Adipocyte (in vitro differentiated cells): ENCODE data around the gene DAZ2.
"Not testable (repeated sequence)": the region's sequence is repeated elsewhere in the genome, so short reads cannot be mapped to it uniquely, and the experiment has no call there.

ENCODE experiments used
- DNase-seq: peaks from one replicate; pipeline ENCODE4 v3.0.0-alpha.2; 2015; ENCODE audit warnings: low read depth
- H3K27me3 ChIP-seq: replicated peaks from 2 replicates; pipeline ENCODE4 v1.7.0; 2013; ENCODE audit warnings: mild to moderate bottlenecking, low read length, moderate library complexity; ENCODE audit not compliant: control insufficient read depth, insufficient read depth
- H3K36me3 ChIP-seq: 2 replicates; pipeline ENCODE4 v1.7.0; 2013; ENCODE audit warnings: low read length, mild to moderate bottlenecking, moderate library complexity; ENCODE audit not compliant: control insufficient read depth, insufficient read depth, severe bottlenecking
- H3K4me1 ChIP-seq: 2 replicates; pipeline ENCODE4 v1.7.0; 2013; ENCODE audit warnings: mild to moderate bottlenecking, low read length, moderate library complexity; ENCODE audit not compliant: control insufficient read depth, insufficient read depth
- H3K4me3 ChIP-seq: 2 replicates; pipeline ENCODE4 v1.7.0; 2013; ENCODE audit warnings: mild to moderate bottlenecking, low read length, moderate library complexity
- H3K9ac ChIP-seq: 2 replicates; pipeline ENCODE4 v1.7.0; 2013; ENCODE audit warnings: mild to moderate bottlenecking, low read length, moderate library complexity
- H3K9me3 ChIP-seq: 2 replicates; pipeline ENCODE4 v1.7.0; 2013; ENCODE audit warnings: mild to moderate bottlenecking, low read length, moderate library complexity; ENCODE audit not compliant: control insufficient read depth

DAZ2 gene, protein sequence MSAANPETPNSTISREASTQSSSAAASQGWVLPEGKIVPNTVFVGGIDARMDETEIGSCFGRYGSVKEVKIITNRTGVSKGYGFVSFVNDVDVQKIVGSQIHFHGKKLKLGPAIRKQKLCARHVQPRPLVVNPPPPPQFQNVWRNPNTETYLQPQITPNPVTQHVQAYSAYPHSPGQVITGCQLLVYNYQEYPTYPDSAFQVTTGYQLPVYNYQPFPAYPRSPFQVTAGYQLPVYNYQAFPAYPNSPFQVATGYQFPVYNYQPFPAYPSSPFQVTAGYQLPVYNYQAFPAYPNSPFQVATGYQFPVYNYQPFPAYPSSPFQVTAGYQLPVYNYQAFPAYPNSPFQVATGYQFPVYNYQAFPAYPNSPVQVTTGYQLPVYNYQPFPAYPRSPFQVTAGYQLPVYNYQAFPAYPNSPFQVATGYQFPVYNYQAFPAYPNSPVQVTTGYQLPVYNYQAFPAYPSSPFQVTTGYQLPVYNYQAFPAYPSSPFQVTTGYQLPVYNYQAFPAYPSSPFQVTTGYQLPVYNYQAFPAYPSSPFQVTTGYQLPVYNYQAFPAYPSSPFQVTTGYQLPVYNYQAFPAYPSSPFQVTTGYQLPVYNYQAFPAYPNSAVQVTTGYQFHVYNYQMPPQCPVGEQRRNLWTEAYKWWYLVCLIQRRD

DNA sequence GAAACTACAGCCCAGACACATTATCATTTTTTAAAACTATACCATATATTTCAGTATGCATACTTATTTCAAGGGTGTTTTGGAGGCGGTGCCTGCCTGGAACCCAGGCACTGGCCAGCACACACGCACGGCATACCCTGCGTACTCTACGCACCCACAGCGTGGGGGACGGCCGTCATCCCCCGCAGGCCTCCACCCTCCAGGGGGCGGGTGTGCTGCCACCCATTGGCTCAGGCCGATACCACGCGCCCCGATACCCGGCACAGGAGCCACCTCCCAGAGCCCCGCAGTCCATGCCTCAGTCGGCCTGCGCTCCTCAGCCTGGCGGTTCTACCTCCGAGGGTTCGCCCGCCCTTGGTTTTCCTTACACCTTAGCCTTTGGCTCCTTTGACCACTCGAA lies at the start of gene DAZ2:
DAZ2 (plus strand) TSS at position 301 of the 400 bp plus-strand sequence. CDS start 208 bp downstream, outside the sequence.
- H3K4me1 ChIP-seq, H3K36me3 ChIP-seq, H3K9me3 ChIP-seq, DNase-seq, H3K27me3 ChIP-seq, H3K4me3 ChIP-seq, H3K9ac ChIP-seq: not testable (repeated sequence)

DNA sequence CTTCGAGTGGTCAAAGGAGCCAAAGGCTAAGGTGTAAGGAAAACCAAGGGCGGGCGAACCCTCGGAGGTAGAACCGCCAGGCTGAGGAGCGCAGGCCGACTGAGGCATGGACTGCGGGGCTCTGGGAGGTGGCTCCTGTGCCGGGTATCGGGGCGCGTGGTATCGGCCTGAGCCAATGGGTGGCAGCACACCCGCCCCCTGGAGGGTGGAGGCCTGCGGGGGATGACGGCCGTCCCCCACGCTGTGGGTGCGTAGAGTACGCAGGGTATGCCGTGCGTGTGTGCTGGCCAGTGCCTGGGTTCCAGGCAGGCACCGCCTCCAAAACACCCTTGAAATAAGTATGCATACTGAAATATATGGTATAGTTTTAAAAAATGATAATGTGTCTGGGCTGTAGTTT lies 20.4 kb upstream of the DAZ2 start, which contains the start of gene DAZ1:
DAZ1 (minus strand) TSS at position 101 of the 400 bp plus-strand sequence. CDS start 208 bp downstream, outside the sequence.
- H3K36me3 ChIP-seq, H3K9ac ChIP-seq, H3K9me3 ChIP-seq, H3K27me3 ChIP-seq, H3K4me3 ChIP-seq, H3K4me1 ChIP-seq, DNase-seq: not testable (repeated sequence)

DNA sequence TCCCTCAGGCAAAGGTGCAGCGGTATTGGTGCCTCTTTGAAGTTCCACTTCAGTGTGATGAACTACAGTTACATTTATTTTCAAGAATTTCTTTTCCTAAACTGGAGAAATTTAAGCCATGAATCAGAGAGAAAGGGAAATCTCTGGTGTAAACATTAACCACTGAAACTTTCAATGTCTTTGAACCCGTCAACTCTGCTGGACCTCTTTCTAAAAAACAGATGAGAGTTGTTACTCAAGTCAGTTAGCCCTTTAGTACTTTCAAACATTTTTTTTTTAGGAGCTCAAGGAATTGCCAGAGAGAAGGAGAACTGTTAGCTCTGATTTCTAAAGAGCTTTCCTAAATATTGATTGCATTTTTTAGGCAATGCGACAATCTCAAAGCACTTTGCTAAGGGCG lies 11.9 kb upstream of the DAZ2 start:
- not testable (repeated sequence) for H3K36me3 ChIP-seq, H3K27me3 ChIP-seq, H3K9ac ChIP-seq, H3K4me3 ChIP-seq, H3K9me3 ChIP-seq, DNase-seq, H3K4me1 ChIP-seq

DNA sequence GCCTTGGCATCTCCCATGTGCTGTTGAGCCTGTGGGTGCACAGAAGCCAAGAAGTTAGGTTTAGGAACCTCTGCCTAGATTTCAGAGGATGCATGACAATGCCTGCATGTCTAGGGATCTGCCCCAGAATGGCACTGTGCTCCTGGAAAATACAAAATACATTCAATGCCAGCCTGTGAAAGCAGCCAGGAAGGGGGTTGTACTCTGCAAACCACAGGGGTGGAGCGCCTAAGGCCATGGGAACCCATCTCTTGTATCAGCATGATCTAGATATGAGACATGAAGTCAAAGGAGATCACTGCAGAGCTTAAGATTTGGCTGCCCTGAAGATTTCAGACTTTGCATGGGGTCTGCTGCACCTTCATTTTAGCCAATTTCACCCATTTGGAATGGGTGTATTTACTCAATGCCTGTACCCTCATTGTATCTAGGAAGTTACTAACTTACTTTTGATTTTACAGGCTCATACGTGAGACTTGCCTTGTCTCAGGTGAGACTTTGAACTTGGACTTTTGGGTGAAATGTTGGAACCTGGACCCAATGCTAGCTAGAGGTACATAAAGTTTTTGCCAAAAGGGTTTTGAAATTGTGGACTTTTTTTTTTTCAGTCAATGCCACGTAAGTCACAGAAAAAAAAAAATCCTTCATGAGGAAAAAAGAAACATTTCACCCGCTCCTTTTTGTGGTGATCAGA lies 9.4 kb upstream of the DAZ2 start:
- H3K4me1 ChIP-seq, H3K27me3 ChIP-seq, H3K9me3 ChIP-seq, H3K4me3 ChIP-seq, H3K36me3 ChIP-seq, H3K9ac ChIP-seq, DNase-seq: not testable (repeated sequence)

DNA sequence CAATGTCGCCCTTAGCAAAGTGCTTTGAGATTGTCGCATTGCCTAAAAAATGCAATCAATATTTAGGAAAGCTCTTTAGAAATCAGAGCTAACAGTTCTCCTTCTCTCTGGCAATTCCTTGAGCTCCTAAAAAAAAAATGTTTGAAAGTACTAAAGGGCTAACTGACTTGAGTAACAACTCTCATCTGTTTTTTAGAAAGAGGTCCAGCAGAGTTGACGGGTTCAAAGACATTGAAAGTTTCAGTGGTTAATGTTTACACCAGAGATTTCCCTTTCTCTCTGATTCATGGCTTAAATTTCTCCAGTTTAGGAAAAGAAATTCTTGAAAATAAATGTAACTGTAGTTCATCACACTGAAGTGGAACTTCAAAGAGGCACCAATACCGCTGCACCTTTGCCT lies 8.7 kb upstream of the DAZ2 start:
- not testable (repeated sequence) for H3K27me3 ChIP-seq

More for the DNA sequence above, 8.7 kb upstream of the DAZ2 start:
- not testable (repeated sequence) for H3K9me3 ChIP-seq, H3K4me1 ChIP-seq, H3K4me3 ChIP-seq, DNase-seq, H3K9ac ChIP-seq, H3K36me3 ChIP-seq
